ENCODE results near the gene LMAN2. TPM values are rescaled to one million over a fixed set of nuclear protein-coding genes. Genes with fewer than 3 reads are reported as not detected.
"Not testable (repeated sequence)": the region's sequence is repeated elsewhere in the genome, so short reads cannot be mapped to it uniquely, and the experiment has no call there.

LMAN2 gene
- total RNA-seq, 2 donors from 2014 or later = 119 to 128 TPM

DNA sequence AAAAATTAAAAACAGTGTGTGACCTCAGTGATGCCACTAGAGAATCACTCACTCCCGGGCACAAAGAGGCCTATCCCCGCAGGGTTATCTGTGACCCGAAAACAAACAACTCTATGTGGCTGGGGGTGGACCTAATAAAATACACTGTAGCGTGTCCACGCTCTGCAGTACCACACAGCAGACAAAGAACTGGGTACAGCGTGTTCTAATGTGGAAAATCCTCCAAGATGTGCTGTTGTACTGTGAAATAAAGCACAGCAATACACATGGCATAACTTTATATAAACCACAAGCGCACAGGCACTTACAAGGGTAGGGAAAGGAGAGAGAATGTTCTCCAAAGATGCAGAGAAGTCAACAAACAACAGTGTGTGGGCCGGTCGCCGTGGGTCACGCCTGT, 24.6 kb upstream of the LMAN2 start:
- peaks cover 6% of the 10 kb centered on the region for H3K4me1 Mint-ChIP-seq
- Histone ChIP-seq H3K9me3 (ENCODE audit: control insufficient read depth, low read length) (no peaks in the 10 kb centered on the region), H3K4me3 (ENCODE audit: low read length) (no peak overlapping the region)

GRCh38 chr5:177375516-177375915, 24.0 kb upstream of the LMAN2 start:
- H3K4me1 Mint-ChIP-seq; H3K36me3 Mint-ChIP-seq (ENCODE audit: low read depth); H3K9me3 ChIP-seq (ENCODE audit: control insufficient read depth, low read length); DNase-seq; H3K27me3 Mint-ChIP-seq (ENCODE audit: insufficient read depth); H3K4me3 ChIP-seq (ENCODE audit: low read length); H3K27me3 ChIP-seq (ENCODE audit: control insufficient read depth, insufficient read depth, low read length, poor library complexity, severe bottlenecking); H3K9ac ChIP-seq (ENCODE audit: extremely low read depth, low read length, poor library complexity, severe bottlenecking); H3K27ac ChIP-seq (ENCODE audit: low read depth, low read length); H3K4me3 Mint-ChIP-seq; H3K9me3 Mint-ChIP-seq; H3K27ac Mint-ChIP-seq; H3K36me3 ChIP-seq (ENCODE audit: control insufficient read depth, insufficient read depth, low read length); H3K4me1 ChIP-seq (ENCODE audit: control insufficient read depth, insufficient read depth, low read length): not testable (repeated sequence)
- WGBS, 2 experiments (ENCODE audit: insufficient coverage in 1 of 2, insufficient read length in 1 of 2) = 87 to 90% methylated on average over 2 to 5 of the region's 5 CpGs

More for the DNA sequence above, 24.6 kb upstream of the LMAN2 start:
- no peaks in the 10 kb centered on the region for H3K36me3 Mint-ChIP-seq (ENCODE audit: low read depth)
- H3K36me3 ChIP-seq (ENCODE audit: control insufficient read depth, insufficient read depth, low read length) = no peaks in the 10 kb centered on the region
- no peaks in the 10 kb centered on the region for H3K27me3 Mint-ChIP-seq (ENCODE audit: insufficient read depth)
- DNase-seq = no peak
- no peak overlapping the region for H3K27ac ChIP-seq (ENCODE audit: low read depth, low read length)
- H3K4me3 Mint-ChIP-seq = no peak overlapping the region
- H3K4me1 ChIP-seq (ENCODE audit: control insufficient read depth, insufficient read depth, low read length) = no peaks in the 10 kb centered on the region
- H3K27ac Mint-ChIP-seq = no peak overlapping the region
- no peak overlapping the region for H3K9ac ChIP-seq (ENCODE audit: extremely low read depth, low read length, poor library complexity, severe bottlenecking)
- H3K27me3 ChIP-seq (ENCODE audit: control insufficient read depth, insufficient read depth, low read length, poor library complexity, severe bottlenecking) = no peaks in the 10 kb centered on the region
- 95 to 99% methylated on average over 10 to 11 of the region's 11 CpGs for WGBS, 2 experiments (ENCODE audit: insufficient coverage in 1 of 2, insufficient read length in 1 of 2)
- TF ChIP-seq CTCF (conservative IDR thresholded peaks at IDR 0.05) = no peak
- no peaks in the 10 kb centered on the region for H3K9me3 Mint-ChIP-seq

DNA sequence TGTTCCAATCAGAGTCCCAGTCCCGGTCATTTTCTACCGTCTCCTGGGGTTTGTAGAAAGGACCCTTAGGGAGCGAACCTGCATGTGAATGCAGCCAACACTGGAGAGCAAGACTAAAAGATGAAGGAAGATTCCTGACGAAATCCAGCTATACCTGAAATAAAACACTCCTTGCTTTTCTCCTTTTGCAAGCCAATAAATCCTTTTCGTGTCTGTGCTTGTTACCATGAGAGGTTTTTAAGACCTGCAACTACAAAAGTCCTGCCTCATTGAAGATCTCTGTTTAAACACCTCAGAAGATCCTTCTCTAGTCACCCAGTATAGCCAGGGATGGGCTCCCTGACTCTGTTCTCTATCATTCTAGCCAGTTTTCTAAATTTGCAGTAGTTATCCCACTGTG, 22.7 kb upstream of the LMAN2 start:
- Histone ChIP-seq H3K4me3 (ENCODE audit: low read length) (no peak overlapping the region), H3K9ac (ENCODE audit: extremely low read depth, low read length, poor library complexity, severe bottlenecking) (no peak overlapping the region), H3K27ac (ENCODE audit: low read depth, low read length) (no peak overlapping the region), H3K4me1 (ENCODE audit: control insufficient read depth, insufficient read depth, low read length) (no peaks in the 10 kb centered on the region), H3K9me3 (ENCODE audit: control insufficient read depth, low read length) (no peaks in the 10 kb centered on the region), H3K36me3 (ENCODE audit: control insufficient read depth, insufficient read depth, low read length) (no peaks in the 10 kb centered on the region), H3K27me3 (ENCODE audit: control insufficient read depth, insufficient read depth, low read length, poor library complexity, severe bottlenecking) (no peaks in the 10 kb centered on the region)
- DNase-seq = no peak
- no peaks in the 10 kb centered on the region for H3K27me3 Mint-ChIP-seq (ENCODE audit: insufficient read depth)
- 86 to 88% methylated on average over 5 of the region's 5 CpGs for WGBS, 2 experiments (ENCODE audit: insufficient coverage in 1 of 2, insufficient read length in 1 of 2)
- H3K9me3 Mint-ChIP-seq = no peaks in the 10 kb centered on the region
- no peak for TF ChIP-seq CTCF (conservative IDR thresholded peaks at IDR 0.05)
- H3K4me3 Mint-ChIP-seq = no peak overlapping the region
- H3K36me3 Mint-ChIP-seq (ENCODE audit: low read depth) = no peaks in the 10 kb centered on the region
- peaks cover 9% of the 10 kb centered on the region for H3K4me1 Mint-ChIP-seq
- peak overlapping the region; percentile 8 for H3K27ac Mint-ChIP-seq

GRCh38 chr5:177373806-177374205, 22.3 kb upstream of the LMAN2 start:
- H3K27ac Mint-ChIP-seq = peak overlapping the region; percentile 8
- H3K36me3 Mint-ChIP-seq (ENCODE audit: low read depth) = no peaks in the 10 kb centered on the region
- H3K4me1 Mint-ChIP-seq = peaks cover 13% of the 10 kb centered on the region
- no peak for DNase-seq
- Histone ChIP-seq H3K27ac (ENCODE audit: low read depth, low read length) (no peak overlapping the region), H3K4me1 (ENCODE audit: control insufficient read depth, insufficient read depth, low read length) (no peaks in the 10 kb centered on the region), H3K9me3 (ENCODE audit: control insufficient read depth, low read length) (no peaks in the 10 kb centered on the region), H3K27me3 (ENCODE audit: control insufficient read depth, insufficient read depth, low read length, poor library complexity, severe bottlenecking) (no peaks in the 10 kb centered on the region), H3K4me3 (ENCODE audit: low read length) (no peak overlapping the region), H3K36me3 (ENCODE audit: control insufficient read depth, insufficient read depth, low read length) (no peaks in the 10 kb centered on the region), H3K9ac (ENCODE audit: extremely low read depth, low read length, poor library complexity, severe bottlenecking) (no peak overlapping the region)
- no peak overlapping the region for H3K4me3 Mint-ChIP-seq
- H3K27me3 Mint-ChIP-seq (ENCODE audit: insufficient read depth) = peaks cover 3% of the 10 kb centered on the region
- WGBS, 2 experiments (ENCODE audit: insufficient coverage in 1 of 2, insufficient read length in 1 of 2) = 50 to 77% methylated on average over 2 to 6 of the region's 6 CpGs
- no peaks in the 10 kb centered on the region for H3K9me3 Mint-ChIP-seq
- no peak for TF ChIP-seq CTCF (conservative IDR thresholded peaks at IDR 0.05)

All from endodermal cell (in vitro differentiated cells).